HG02642 (cell line): ENCODE measurements around the gene AGAP5.

Experiments used
- ATAC-seq: cut with Tn5 transposase; IDR thresholded peaks from one replicate; pipeline ENCODE4 v1.9.1; 2021; ENCODE audit warnings: mild to moderate bottlenecking; ENCODE audit not compliant: unreplicated experiment, poor library complexity

Gene AGAP5

DNA sequence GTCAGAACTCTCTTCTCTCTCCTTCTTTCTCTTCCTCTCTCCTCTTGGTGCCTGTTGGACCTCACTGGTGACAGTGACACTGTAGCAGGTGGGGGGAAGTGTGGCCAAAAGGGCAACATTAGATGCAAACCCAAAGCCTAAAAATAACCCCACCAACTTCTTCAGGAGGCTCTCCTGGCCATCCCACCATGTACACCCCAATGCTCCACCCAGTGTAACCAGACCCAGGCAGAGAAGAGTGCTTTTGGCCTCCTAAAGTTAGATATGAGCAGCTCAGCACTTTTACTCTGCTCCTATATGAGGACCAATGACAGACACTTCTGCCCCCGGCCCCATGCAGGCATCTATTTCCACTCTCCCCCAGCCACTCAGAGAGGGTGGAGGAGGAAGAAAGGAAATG is 62.1 kb downstream of the AGAP5 start:
- no peak for ATAC-seq

DNA sequence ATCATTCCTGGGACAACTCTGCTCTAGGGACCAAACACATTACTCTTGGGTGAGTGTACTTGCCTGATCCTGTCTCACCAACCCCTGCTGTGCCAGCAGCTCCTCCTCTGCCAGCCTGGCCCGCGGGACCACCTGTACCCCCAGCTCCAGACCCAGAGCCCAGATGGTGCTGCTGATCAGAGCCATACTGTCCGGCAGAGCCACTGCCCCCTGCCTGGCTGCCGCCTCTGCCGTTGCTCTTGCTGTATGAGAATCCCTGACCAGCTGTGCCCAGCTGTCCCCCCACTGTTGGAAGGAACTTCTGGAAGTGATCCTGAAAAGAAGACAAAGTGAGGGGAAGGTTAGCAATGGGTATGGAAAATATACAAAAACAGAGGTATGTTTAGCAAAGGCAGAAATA is 63.5 kb downstream of the AGAP5 start:
- ATAC-seq, result no peak

DNA sequence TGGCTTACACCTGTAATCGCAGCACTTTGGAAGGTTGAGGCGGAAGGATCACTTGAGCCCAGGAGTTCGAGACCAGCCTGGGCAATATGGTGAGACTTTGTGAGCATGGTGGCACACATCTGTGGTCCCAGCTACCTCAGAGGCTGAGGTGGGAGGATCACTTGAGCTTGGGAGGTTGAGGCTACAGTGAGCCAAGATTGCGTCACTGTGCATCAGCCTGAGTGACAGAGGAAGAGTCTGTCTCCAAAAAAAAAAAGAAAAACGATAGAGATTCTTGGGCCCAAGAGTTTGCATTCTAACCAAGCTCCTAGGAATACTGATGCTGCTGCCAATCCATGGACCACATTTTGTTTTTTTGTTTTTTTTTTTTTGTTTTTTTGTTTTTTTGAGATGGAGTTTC is 68.7 kb downstream of the AGAP5 start:
- ATAC-seq, result no peak

DNA sequence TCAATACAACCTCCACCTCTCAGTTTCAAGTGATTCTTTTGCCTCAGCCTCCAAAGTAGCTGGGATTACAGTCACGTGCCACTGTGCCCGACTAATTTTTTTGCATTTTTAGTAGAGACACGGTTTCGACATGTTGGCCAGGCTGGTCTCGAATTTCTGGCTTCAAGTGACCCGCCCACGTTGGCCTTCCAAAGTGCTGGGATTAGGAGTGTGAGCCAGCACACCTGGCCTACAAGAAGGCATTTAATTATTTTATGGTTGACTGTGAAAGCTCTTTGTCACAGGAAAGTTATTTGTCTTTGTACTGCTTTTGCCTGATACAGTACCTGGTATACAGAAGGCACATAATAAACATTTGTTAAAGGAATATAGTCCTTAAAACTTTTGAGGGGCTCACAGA is 69.5 kb downstream of the AGAP5 start:
- no peak for ATAC-seq

DNA sequence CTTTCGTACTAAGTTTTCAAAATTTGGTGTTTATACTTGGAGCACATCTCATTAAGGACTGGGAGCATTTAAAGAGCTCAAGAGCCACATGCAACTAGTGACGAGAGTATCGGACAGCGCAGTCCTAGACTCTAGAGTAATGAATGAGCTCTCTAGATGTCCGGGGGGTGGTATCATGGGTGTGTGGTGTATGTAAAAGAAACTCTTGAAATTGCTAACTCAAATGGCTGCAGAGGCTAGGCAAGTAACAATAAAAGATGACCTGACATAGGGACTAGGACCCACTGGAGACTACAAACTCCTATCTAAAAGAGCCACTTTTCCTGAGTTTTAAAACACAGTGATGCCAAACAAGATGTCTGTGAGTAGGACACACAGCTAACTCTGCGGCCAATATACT is 70.6 kb downstream of the AGAP5 start:
- ATAC-seq, result no peak

DNA sequence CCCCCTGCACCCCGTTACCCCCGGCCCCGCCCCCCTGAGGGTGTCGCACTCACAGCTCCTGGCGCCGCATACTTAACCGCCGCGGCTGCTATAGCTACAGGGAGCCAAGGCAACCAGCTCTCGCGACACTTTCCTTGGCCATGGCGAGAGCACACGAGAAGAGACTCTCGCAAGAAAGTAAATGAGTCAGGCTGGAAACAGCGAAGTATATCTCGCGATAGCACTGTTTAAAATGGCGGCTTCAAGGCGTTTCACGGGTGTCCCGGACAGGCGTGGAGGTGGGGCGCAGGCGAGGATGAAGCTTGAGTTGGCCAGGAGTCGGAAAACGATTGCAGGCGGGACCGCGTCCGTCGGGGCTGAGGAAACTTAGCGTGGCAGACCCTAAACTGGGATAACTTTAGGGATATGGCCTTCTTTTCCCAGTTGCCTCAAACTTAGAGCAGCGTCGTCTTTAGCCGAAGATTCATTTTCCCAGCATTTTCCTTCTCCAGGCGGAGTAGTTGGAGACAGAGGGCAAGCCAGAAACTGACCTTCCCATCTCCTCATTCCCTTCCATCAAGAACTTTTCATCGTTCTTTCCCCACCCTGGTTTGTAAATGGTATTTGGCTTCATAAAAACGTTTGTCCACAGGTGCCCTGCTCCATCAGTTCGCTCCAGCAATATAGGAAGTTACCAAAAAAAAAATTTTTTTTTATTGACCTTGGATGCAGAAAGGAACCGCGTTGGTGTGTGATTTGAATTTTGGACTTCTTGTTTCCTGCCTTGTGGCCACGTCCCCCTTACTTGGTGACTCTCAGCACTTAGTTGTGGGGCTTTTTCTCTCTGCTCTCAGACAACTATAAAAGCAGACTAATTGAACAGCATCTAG is 71.8 kb downstream of the AGAP5 start:
- peak; percentile 97 for ATAC-seq

DNA sequence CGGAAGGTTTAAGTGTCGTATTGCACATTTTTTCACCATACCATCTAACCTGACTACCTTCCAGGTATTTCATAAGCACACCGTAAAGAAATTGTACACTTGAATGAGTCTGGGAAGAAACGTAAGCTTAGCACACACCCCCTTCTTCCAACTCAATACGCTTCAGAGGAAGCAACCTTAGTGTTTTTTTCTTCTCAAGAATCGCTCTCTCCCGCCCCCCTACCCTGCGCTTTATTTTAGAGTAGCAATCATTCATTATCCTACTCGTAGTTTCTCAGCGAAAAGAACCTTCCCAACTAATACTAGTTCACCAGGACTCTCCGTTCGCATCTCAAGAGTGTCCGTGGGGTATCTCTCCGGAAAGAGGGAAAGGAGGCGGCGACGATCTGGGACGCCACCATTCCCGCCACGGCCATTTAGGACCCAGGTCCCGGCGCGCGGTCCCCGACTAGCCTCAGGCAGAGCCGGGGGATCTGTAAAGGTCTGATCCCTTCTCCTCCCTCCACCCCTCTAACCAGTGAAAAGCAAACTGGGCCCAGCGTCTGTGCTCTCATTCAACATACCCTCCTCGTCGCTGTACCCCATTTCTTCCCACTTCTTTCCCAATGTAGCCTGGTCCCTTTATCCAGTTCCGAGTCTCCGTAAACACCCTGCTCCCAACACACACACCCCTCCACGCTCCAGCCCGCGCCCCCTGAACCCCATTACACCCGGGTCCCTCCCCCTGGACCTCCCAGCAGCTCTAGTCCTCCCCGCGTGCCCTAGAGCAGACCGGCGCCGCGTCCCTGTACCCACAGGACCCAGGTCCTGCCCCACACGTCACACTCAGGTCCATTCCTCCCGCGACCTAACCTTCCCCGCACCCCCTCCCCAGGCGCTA is 72.7 kb downstream of the AGAP5 start:
- ATAC-seq, result peak; percentile 9
